ENCODE results near the gene FOXO3.

DNA sequence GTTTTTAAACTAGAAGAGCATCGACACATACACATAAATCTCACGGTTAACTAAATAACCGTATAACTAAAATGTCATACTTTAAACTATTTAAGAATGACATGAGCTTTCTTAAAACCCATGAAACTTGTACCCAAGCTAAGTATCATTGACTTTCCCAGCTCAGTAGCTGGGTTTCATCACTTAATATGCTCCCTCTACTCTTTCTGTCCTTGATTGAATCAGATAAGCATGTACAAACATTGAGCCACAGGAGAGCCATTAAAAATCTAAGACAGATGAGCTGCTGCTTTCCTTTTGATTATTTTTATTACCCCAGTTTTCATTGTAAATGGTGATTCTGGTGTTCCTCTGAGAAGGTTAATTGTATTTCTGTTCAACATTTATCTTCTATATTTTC is 115.8 kb downstream of the FOXO3 start:
- TF ChIP-seq POLR2A (IDR thresholded peaks at IDR 0.05) (no peak), EP300 (IDR thresholded peaks at IDR 0.05) (no peak)
- TF ChIP-seq, protein P1, sequence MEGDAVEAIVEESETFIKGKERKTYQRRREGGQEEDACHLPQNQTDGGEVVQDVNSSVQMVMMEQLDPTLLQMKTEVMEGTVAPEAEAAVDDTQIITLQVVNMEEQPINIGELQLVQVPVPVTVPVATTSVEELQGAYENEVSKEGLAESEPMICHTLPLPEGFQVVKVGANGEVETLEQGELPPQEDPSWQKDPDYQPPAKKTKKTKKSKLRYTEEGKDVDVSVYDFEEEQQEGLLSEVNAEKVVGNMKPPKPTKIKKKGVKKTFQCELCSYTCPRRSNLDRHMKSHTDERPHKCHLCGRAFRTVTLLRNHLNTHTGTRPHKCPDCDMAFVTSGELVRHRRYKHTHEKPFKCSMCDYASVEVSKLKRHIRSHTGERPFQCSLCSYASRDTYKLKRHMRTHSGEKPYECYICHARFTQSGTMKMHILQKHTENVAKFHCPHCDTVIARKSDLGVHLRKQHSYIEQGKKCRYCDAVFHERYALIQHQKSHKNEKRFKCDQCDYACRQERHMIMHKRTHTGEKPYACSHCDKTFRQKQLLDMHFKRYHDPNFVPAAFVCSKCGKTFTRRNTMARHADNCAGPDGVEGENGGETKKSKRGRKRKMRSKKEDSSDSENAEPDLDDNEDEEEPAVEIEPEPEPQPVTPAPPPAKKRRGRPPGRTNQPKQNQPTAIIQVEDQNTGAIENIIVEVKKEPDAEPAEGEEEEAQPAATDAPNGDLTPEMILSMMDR (IDR thresholded peaks at IDR 0.05) = no peak
